HepG2 (cell line): ENCODE data around the gene EIF4A3. TPM values are rescaled to one million over a fixed set of nuclear protein-coding genes. Genes with fewer than 3 reads are reported as not detected.

Experiments
- ARID3A ChIP-seq: IDR thresholded peaks from 2 replicates; pipeline ENCODE4 v1.6.1; 2012; ENCODE audit warnings: low read depth, low read length, improper control_type of control experiment
- ELK4 ChIP-seq: sonication (generic); formaldehyde crosslinking; IDR thresholded peaks from 2 replicates; pipeline ENCODE4 v1.9.0; 2021; ENCODE audit warnings: missing genetic modification reagents, borderline replicate concordance
- IKZF5 ChIP-seq: IDR thresholded peaks from 2 replicates; pipeline ENCODE4 v1.6.1; 2018; ENCODE audit warnings: missing genetic modification reagents, mild to moderate bottlenecking, missing compliant biosample characterization
- MLLT10 ChIP-seq: sonication (generic); formaldehyde crosslinking; IDR thresholded peaks from 2 replicates; pipeline ENCODE4 v1.4.0; 2020; ENCODE audit warnings: missing genetic modification reagents
- PATZ1 ChIP-seq: sonication (generic); formaldehyde crosslinking; IDR thresholded peaks from 2 replicates; pipeline ENCODE4 v1.4.0; 2020; ENCODE audit warnings: missing genetic modification reagents
- REL ChIP-seq: sonication (generic); formaldehyde crosslinking; conservative IDR thresholded peaks from 2 replicates; pipeline ENCODE4 v1.8.0; 2022; ENCODE audit warnings: mild to moderate bottlenecking, missing genetic modification reagents, moderate library complexity
- SATB2 ChIP-seq: sonication (generic); formaldehyde crosslinking; IDR thresholded peaks from 2 replicates; pipeline ENCODE4 v1.5.0; 2020; ENCODE audit warnings: missing genetic modification reagents
- SETDB1 ChIP-seq: sonication (generic); formaldehyde crosslinking; IDR thresholded peaks from 2 replicates; pipeline ENCODE4 v1.5.1; 2020; ENCODE audit warnings: missing genetic modification reagents, mild to moderate bottlenecking, borderline replicate concordance
- SMARCC2 ChIP-seq: fragments of 450-650 bp; IDR thresholded peaks from 2 replicates; pipeline ENCODE4 v1.6.1; 2017; ENCODE audit warnings: antibody characterized with exemption, mild to moderate bottlenecking
- SMC3 ChIP-seq: IDR thresholded peaks from 2 replicates; pipeline ENCODE4 v1.6.1; 2011; ENCODE audit warnings: low read length, improper control_type of control experiment
- STAG1 ChIP-seq: sonication (generic); formaldehyde crosslinking; IDR thresholded peaks from 2 replicates; pipeline ENCODE4 v1.4.0; 2020; ENCODE audit warnings: missing genetic modification reagents
- TERF1 ChIP-seq: sonication (generic); formaldehyde crosslinking; IDR thresholded peaks from 2 replicates; pipeline ENCODE4 v1.8.0; 2022; ENCODE audit warnings: mild to moderate bottlenecking, missing genetic modification reagents, moderate library complexity
- ZNF33A ChIP-seq: sonication (generic); formaldehyde crosslinking; IDR thresholded peaks from 2 replicates; pipeline ENCODE4 v1.5.1; 2020; ENCODE audit warnings: missing genetic modification reagents, mild to moderate bottlenecking, moderate library complexity, borderline replicate concordance
- ZNF33B ChIP-seq: sonication (generic); formaldehyde crosslinking; IDR thresholded peaks from 2 replicates; pipeline ENCODE4 v1.5.1; 2020; ENCODE audit warnings: mild to moderate bottlenecking, missing genetic modification reagents
- ZNF34 ChIP-seq: sonication (generic); formaldehyde crosslinking; IDR thresholded peaks from 2 replicates; pipeline ENCODE4 v1.4.0; 2020; ENCODE audit warnings: mild to moderate bottlenecking, missing genetic modification reagents, borderline replicate concordance
- ZNF501 ChIP-seq: sonication (generic); formaldehyde crosslinking; IDR thresholded peaks from 2 replicates; pipeline ENCODE4 v1.5.1; 2020; ENCODE audit warnings: mild to moderate bottlenecking, moderate library complexity, missing genetic modification reagents
- ZXDC ChIP-seq: sonication (generic); formaldehyde crosslinking; IDR thresholded peaks from 2 replicates; pipeline ENCODE4 v1.5.0; 2020; ENCODE audit warnings: mild to moderate bottlenecking, missing genetic modification reagents
- polyA plus RNA-seq, 8 experiments: library from polyadenylated mRNA; depleted of rRNA in 3 of 8; stranded (reverse) in 7 of 8; unstranded in 1 of 8; fragments of >200 nt; fragmentation: Illumina TruSeq in 4 of 8; extraction: Trizol in 4 of 8; gene quantifications; 2 replicates each; pipeline versions ENCODE4 v1.2.1 to v1.2.3, GENCODE V29; 2011 to 2016; ENCODE audit warnings: low read depth in 4 of 8, missing spikeins in 1 of 8, mixed read lengths in 1 of 8; ENCODE audit not compliant: insufficient read depth in 1 of 8
- total RNA-seq, 5 experiments: library from RNA; depleted of rRNA; stranded (reverse); fragments of >200 nt; fragmentation: Illumina TruSeq; extraction: Trizol; gene quantifications; 2 replicates each; pipeline ENCODE4 v1.2.3, GENCODE V29; 2016; ENCODE audit warnings: low read depth in 1 of 5

Gene EIF4A3
- total and polyA plus RNA-seq, 2 of the 13 experiments (the other 11 are each of a cell fraction or from before 2014, with no cell fraction given), result 145 to 187 TPM

- TF ChIP-seq ZNF33B (no peak), MLLT10 (no peak), ARID3A (no peak), SETDB1 (CRISPR knock-in tag) (no peak), REL (CRISPR knock-in tag) (no peak; the same call in none of the 2 replicates), PATZ1 (peak; percentile 60; the same call in 1 of the 2 replicates), ZNF34 (CRISPR knock-in tag) (0 out of 2 replicates have a peak, but pooled peaks have one; percentile 4), ZXDC (CRISPR knock-in tag) (0 out of 2 replicates have a peak, but pooled peaks have one; percentile 80), SATB2 (CRISPR knock-in tag) (0 out of 2 replicates have a peak, but pooled peaks have one; percentile 84), ZNF33A (CRISPR knock-in tag) (0 out of 2 replicates have a peak, but pooled peaks have one; percentile 44), SMC3 (no peak), TERF1 (CRISPR knock-in tag) (peak; percentile 22; the same call in 1 of the 2 replicates), SMARCC2 (no peak), ELK4 (CRISPR knock-in tag) (0 out of 2 replicates have a peak, but pooled peaks have one; percentile 26), ZNF501 (CRISPR knock-in tag) (peak; percentile 76), STAG1 (peak; percentile 29; the same call in 1 of the 2 replicates), IKZF5 (CRISPR knock-in tag) (0 out of 2 replicates have a peak, but pooled peaks have one; percentile 1)
Observed at GRCh38 chr17:80146121-80147034, 550 bp downstream of the EIF4A3 start (continued).
